Keratinocyte (primary cell): Measurements from ENCODE around the gene ASH1L.

ENCODE experiments used
- CTCF ChIP-seq, 3 experiments: IDR thresholded peaks in 1 of 3; conservative IDR thresholded peaks in 1 of 3; optimal IDR thresholded peaks in 1 of 3; 2 replicates in 2 of 3; 3 replicates in 1 of 3; pipeline versions ENCODE3 to v1.5.1; 2011; ENCODE audit warnings: low read length in 3 of 3, mild to moderate bottlenecking in 3 of 3, moderate library complexity in 2 of 3, control low read depth in 1 of 3, inconsistent platforms in 1 of 3; ENCODE audit not compliant: insufficient read depth in 2 of 3; ENCODE audit errors: extremely low read depth in 1 of 3
- EZH2 ChIP-seq: IDR thresholded peaks from one replicate; pipeline ENCODE4 v1.6.1; 2012; ENCODE audit warnings: inconsistent platforms, mild to moderate bottlenecking, low read length, moderate library complexity

GRCh38 chr1:155526356-155526755 lies 36.2 kb downstream of the ASH1L start:
- TF ChIP-seq CTCF (optimal IDR thresholded peaks at IDR 0.05 in 1 of 3, IDR thresholded peaks at IDR 0.05 in 1 of 3, conservative IDR thresholded peaks at IDR 0.05 in 1 of 3; ENCODE audit: extremely low read depth in 1 of 3, insufficient read depth in 2 of 3, low read length in 3 of 3) (no peak), EZH2 (no peak)
